K562 (cell line): ENCODE measurements around the gene HK1. TPM values are rescaled to one million over a fixed set of nuclear protein-coding genes. Genes with fewer than 3 reads are reported as not detected.

Source experiments
- ARID1B ChIP-seq: fragments of 450-650 bp; IDR thresholded peaks from 2 replicates; pipeline ENCODE4 v1.6.1; 2016; ENCODE audit warnings: antibody characterized with exemption, mild to moderate bottlenecking, inconsistent platforms
- E2F6 ChIP-seq, 2 experiments: IDR thresholded peaks; 2 replicates each; pipeline ENCODE4 v1.6.1; 2011; ENCODE audit warnings: borderline replicate concordance in 1 of 2, control low read depth in 1 of 2, low read depth in 1 of 2, low read length in 1 of 2, mild to moderate bottlenecking in 1 of 2, mixed read lengths in 1 of 2, moderate library complexity in 1 of 2; ENCODE audit not compliant: insufficient read depth in 1 of 2, insufficient read length in 1 of 2, poor library complexity in 1 of 2, severe bottlenecking in 1 of 2; ENCODE audit errors: extremely low read depth in 1 of 2
- GATA2 ChIP-seq: sonication (generic); formaldehyde crosslinking; IDR thresholded peaks from 2 replicates; pipeline ENCODE4 v1.4.0; 2020; ENCODE audit warnings: mild to moderate bottlenecking, missing genetic modification reagents
- MTF1 ChIP-seq: fragments of 250-450 bp; sonication (Bioruptor Pico); IDR thresholded peaks from 2 replicates; pipeline ENCODE4 v1.9.0; 2021; ENCODE audit warnings: moderate library complexity, mild to moderate bottlenecking, inconsistent platforms, borderline replicate concordance
- PCBP1 ChIP-seq: fragments of 200-400 bp; formaldehyde crosslinking; IDR thresholded peaks from 2 replicates; pipeline ENCODE4 v1.6.1; 2018; ENCODE audit warnings: mild to moderate bottlenecking, low read depth, low read length; ENCODE audit not compliant: poor library complexity, severe bottlenecking
- PYGO2 ChIP-seq: fragments of 450-650 bp; IDR thresholded peaks from 2 replicates; pipeline ENCODE4 v1.6.1; 2016; ENCODE audit warnings: mild to moderate bottlenecking, missing genetic modification characterization, moderate library complexity, missing compliant biosample characterization
- REST ChIP-seq, 2 experiments: fragments of 450-650 bp; formaldehyde crosslinking in 1 of 2; IDR thresholded peaks; 2 replicates each; pipeline versions ENCODE4 v1.4.0 to v1.6.1; 2014 to 2020; ENCODE audit warnings: mild to moderate bottlenecking in 2 of 2, borderline replicate concordance in 1 of 2, low read depth in 1 of 2
- SIX5 ChIP-seq, 2 experiments: IDR thresholded peaks; 2 replicates each; pipeline ENCODE4 v1.6.1; 2011; ENCODE audit warnings: low read length in 2 of 2, borderline replicate concordance in 1 of 2, low read depth in 1 of 2, mild to moderate bottlenecking in 1 of 2, moderate library complexity in 1 of 2; ENCODE audit not compliant: insufficient read depth in 1 of 2
- SMARCC2 ChIP-seq: fragments of 450-650 bp; IDR thresholded peaks from 2 replicates; pipeline ENCODE4 v1.6.1; 2017; ENCODE audit warnings: antibody characterized with exemption, moderate library complexity, mild to moderate bottlenecking, low read depth
- SOX6 ChIP-seq: fragments of 450-650 bp; IDR thresholded peaks from 2 replicates; pipeline ENCODE4 v1.6.1; 2014; ENCODE audit warnings: mild to moderate bottlenecking
- ZNF518B ChIP-seq: fragments of 250-450 bp; sonication (Bioruptor Pico); IDR thresholded peaks from 2 replicates; pipeline ENCODE4 v1.5.0; 2021; ENCODE audit warnings: mild to moderate bottlenecking, moderate library complexity
- polyA plus RNA-seq, 8 experiments: library from polyadenylated mRNA; depleted of rRNA in 4 of 8; stranded (reverse) in 5 of 8; unstranded in 3 of 8; fragments of >200 nt; fragmentation: Nextera tagmentation in 2 of 8; fragmentation: Illumina TruSeq in 1 of 8; extraction: Ambion mirVana in 2 of 8; extraction: Trizol in 1 of 8; gene quantifications; 2 replicates each; pipeline versions ENCODE4 v1.2.1 to v1.2.3, GENCODE V29; 2011 to 2014; ENCODE audit warnings: inconsistent platforms in 1 of 8, missing spikeins in 1 of 8
- total RNA-seq, 7 experiments: library from RNA; depleted of rRNA in 6 of 7; stranded (reverse); fragments of >200 nt in 6 of 7; fragmentation: Illumina TruSeq in 2 of 7; extraction: Trizol in 2 of 7; gene quantifications; 2 replicates each; pipeline versions ENCODE4 v1.2.1 to v1.2.3, GENCODE V29; 2011 to 2021; ENCODE audit warnings: low replicate concordance in 1 of 7

The HK1 gene
- total and polyA plus RNA-seq, 9 of the 15 experiments (the other 6 are each of a cell fraction or from before 2014, with no cell fraction given) = 29.2 to 444 (median 193) TPM

GRCh38 chr10:69446650-69447151 is 168.4 kb downstream of the HK1 start (continued):
- TF ChIP-seq MTF1 (no peak), REST (IDR thresholded peaks at IDR 0.05; ENCODE audit: borderline replicate concordance) (peak; percentile 12; the same call in 1 of the 2 replicates), REST (CRISPR knock-in tag; IDR thresholded peaks at IDR 0.05; ENCODE audit: low read depth) (no peak), GATA2 (peak; percentile 33; the same call in 1 of the 2 replicates), PYGO2 (tag) (no peak), ZNF518B (no peak), PCBP1 (no peak), SMARCC2 (peak; percentile 79), SOX6 (peak; percentile 83), ARID1B (peak; percentile 85), SIX5 (IDR thresholded peaks at IDR 0.05; ENCODE audit: borderline replicate concordance in 1 of 2, insufficient read depth in 1 of 2, low read depth in 1 of 2, low read length in 2 of 2) (no peak), E2F6 (IDR thresholded peaks at IDR 0.05; ENCODE audit: borderline replicate concordance in 1 of 2, extremely low read depth in 1 of 2, insufficient read depth in 1 of 2, insufficient read length in 1 of 2, low read depth in 1 of 2, low read length in 1 of 2, poor library complexity in 1 of 2, severe bottlenecking in 1 of 2) (no peak)
